HTERT RPE-1 (cell line): ENCODE data around the gene ERVK3-1.
"Not testable (repeated sequence)": the region's sequence is repeated elsewhere in the genome, so short reads cannot be mapped to it uniquely, and the experiment has no call there.

Experiments used
- in situ Hi-C: fragments of 300-500 bp; cut with MboI; formaldehyde crosslinking; loops from 4 replicates; pipeline ENCODE4 v1.14.3; 2020; ENCODE audit warnings: low sequenced_read_pairs

The ERVK3-1 gene

DNA sequence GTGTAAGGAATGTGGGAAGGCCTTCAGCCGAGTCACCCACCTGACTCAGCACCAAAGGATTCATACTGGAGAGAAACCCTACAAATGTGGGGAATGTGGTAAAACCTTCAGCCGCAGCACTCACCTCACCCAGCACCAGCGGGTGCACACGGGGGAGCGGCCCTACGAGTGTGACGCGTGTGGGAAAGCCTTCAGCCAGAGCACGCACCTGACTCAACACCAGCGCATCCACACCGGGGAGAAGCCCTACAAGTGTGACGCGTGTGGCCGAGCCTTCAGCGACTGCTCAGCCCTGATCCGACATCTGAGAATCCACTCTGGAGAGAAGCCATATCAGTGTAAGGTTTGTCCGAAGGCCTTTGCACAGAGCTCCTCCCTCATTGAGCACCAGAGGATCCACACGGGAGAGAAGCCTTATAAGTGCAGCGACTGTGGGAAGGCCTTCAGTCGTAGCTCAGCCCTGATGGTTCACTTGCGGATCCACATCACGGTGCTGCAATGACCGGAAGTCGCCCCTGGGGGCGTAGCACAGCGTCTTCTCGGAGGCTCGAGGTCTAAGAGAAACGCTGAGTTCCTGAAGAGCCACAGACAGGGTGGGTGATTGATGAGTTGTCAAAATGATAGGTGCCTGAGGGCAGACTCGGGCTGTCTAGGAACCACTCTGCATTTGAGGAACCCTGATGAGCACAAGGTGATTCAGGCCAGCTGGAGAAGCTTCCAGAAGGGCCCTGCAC, 33.8 kb downstream of the ERVK3-1 start:
- in situ Hi-C loops = no loop called here

DNA sequence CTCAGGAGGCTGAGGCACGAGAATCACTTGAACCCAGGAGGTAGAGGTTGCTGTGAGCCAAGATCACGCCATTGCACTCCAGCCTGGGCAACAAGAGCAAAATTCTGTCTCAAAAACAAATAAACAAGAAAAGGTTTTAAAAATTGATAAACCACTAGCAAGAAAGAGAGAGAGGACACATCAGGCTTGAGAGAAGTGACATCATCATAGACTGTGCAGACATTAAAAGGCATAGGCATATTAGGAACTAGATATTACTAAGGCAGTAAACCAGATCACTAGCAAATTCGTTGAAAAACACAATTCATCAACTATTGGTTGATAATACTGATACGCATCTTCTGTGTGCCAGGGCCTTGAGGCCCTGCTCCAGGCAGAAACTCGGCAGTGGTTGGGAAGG, 40.4 kb downstream of the ERVK3-1 start:
- in situ Hi-C loops = no loop called here

DNA sequence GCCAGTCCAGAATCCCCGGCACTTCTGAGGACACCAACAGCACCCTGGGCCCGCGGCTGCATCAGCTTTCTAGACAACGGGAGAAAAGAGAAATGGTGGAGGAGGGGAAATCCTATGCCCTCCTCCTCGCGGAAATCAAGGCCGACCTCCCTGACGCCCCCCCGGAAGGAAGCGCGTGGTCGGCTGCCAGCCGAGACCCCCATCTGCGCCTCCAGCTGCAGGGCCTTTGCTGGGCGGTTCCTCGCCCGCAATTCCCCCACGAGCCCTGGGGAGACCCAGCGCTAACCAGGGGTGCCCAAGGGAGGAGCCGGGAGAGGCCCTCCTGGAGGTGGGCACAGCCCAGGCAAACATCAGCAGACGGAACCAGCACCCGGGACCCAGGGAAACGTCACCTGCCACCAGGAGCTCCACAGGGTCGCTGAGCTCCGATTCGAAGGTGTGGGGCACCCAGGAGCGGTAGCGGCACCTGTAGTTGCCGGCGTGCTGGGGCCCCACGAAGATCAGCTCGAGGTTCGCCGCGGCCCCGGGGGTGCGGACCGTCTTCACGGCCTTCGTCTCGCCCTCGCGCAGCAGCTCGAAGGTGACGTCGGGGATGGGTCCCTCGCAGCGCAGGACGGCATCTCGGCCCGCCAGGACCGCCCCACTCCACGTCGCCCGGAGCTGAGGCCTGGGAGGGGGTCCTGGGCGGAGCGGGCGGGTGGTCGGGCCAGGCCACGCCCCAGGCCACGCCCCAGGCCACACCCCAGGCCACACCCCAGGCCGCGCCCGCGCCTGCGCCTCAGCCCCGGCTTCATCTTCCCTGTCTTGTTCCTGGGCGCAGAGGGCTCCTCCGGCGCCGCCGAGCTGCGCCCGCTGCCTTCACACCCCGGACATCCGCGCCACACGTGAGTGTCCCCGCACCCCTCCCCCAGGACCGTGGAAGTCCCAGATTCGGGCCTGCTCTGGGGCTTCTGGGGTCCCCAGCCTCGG, 42.1 kb downstream of the ERVK3-1 start:
- in situ Hi-C loops = no loop called here

DNA sequence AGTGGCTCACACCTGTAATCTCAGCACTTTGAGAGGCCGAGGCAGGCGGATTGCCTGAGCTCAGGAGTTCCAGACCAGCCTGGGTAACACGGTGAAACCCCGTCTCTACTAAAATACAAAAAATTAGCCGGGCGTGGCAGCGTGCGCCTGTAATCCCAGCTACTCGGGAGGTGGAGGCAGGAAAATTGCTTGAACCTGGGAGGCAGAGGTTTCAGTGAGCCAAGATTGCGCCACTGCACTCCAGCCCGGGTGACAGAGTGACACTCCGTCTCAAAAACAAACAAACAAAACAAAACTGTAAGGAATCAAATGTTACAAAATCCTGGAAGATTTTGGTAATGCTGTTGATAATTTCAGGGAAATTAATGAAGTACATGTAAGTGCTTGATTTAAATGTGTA, 42.9 kb downstream of the ERVK3-1 start:
- in situ Hi-C loops = not testable (repeated sequence)

DNA sequence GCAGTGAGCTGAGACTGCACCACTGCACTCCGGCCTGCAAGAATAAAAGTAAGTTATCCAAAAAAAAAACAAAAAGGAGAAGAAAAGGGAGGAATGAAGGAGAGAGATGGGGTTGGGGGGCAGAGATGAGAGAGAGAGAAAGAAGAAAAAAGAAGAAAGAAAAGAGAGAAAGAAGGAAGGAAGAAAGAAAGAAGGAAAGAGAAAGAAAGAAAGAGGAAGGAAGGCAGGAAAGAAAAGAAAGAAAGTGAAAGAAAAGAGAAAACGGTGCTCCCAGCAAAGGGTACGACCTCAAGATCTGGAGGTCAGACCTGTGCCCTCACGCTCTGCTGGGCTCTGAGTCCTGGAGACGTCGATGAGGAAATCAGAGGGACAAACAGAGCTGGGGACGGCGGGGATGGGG, 44.4 kb downstream of the ERVK3-1 start:
- in situ Hi-C loops = no loop called here

DNA sequence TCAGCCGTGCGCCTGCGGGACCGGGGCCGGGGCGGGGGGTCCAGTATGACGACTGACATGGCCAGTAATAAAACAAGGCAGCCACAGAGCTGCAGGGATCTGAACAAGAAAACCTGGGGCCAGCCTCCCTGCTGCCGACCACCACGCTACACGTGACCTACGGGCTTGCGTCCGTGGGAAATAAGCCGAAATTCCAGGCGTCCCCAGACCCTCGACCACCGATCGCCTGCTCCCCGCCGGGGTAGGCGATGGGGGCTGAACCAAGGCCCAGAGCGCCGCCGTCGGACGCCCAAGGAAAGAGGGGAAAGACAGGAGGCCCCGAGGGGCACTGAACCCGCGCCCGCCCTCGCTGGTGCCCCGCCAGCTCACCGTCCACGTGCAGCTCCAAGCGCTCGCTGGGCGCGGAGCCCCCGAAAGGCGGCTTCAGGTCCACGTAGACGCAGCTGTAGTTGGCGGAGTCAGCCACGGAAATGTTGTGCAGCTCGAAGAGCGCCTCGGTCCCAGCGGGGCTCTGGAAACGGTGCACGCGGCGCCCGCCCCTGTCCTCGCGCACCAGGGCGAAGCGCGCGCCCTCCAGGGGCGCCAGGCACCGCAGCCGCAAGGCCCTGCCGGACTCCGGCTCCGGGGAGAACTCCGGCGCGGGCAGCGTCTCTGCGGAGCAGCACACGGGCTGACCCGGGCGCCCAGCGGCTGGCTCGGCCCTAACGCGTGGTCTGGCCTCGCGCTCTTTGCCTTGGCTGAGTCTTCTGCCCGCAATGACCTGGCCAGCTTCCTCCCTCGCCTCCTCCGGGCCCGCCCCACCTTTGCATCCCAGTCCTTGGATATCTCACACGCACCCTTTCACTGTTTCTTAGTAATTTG, 45.1 kb downstream of the ERVK3-1 start:
- in situ Hi-C loops = no loop called here

DNA sequence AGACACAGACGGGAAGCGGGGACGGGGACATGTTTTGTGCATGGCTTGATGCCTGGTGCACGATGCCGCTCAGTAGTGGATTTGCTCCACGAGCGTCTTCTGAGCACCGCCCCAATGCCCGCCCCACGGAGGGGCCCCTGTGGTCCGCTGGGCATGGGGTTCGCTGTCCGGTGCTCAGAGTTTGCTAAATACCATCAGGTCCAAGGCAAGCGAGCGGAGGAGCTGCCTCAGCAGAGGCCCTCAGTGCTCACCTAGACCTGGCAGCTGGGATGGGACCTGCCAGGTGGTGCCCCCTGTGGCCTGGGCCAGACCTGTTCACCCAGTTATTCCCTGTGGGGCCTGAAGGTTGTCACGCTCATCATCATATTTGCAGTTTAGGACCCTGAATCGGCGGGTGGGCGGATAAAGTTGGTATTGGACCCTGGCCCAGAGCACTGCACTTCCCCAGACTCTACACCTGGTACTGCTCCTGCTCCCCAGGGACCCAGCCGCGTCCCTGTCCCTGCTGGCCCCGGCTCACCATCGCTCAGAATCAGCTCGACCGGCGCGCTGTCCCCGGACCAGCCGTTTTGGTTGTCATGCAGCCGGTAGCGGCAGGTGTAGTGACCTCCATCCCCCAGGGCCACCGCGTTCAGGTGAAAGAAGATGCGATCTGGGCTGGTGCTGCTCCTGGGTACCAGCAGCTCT, 45.8 kb downstream of the ERVK3-1 start:
- in situ Hi-C loops = no loop called here

DNA sequence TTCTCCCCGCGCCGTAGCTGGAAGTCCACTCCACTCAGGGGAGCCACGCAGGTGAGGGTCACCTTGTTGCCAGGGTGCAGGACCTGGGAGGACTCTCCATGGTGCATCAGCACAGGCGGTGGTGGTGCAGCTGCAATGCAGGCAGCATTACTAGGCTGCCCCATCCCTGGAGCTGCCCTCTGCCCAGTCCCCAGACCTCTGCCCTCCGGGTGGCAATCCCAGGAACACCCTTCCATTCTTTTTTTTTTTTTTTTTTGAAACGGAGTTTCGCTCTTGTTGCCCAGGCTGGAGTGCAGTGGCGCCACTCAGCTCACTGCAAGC, 46.3 kb downstream of the ERVK3-1 start:
- in situ Hi-C loops = no loop called here

DNA sequence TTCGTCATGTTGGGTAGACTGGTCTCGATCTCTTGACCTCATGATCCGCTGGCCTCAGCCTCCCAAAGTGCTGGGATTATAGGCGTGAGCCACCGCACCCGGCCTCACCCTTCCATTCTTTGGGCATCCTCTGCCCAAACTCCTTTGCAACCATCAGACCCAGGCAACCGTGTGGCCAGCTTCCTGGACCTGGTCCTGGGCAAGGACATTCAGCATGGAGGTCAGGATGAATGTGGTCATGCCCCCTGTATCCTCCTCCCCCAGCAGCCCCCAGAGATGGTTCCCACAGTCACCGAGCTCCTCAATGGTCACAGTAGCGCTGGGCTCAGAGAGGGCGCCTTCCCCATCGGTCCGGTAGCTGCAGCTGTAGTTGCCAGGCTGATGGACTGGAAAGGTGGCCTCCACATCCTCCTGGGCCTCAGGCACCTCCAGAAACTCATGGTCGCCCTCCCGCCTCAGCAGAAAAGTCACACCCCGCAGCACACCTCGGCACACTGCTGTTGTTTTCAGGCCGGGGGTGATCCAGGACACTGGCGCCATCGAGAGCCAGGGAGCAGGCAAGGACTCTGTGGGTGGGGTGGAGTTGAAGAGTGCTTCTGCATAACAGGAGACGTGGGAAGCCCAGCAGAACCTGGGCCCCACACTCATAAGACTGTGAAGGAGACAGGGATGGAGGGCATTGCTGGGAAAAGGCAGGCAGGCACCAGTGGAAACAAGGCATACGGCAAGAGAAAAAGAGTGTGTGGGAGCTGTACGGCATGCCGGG, 47.0 kb downstream of the ERVK3-1 start:
- in situ Hi-C loops = no loop called here

DNA sequence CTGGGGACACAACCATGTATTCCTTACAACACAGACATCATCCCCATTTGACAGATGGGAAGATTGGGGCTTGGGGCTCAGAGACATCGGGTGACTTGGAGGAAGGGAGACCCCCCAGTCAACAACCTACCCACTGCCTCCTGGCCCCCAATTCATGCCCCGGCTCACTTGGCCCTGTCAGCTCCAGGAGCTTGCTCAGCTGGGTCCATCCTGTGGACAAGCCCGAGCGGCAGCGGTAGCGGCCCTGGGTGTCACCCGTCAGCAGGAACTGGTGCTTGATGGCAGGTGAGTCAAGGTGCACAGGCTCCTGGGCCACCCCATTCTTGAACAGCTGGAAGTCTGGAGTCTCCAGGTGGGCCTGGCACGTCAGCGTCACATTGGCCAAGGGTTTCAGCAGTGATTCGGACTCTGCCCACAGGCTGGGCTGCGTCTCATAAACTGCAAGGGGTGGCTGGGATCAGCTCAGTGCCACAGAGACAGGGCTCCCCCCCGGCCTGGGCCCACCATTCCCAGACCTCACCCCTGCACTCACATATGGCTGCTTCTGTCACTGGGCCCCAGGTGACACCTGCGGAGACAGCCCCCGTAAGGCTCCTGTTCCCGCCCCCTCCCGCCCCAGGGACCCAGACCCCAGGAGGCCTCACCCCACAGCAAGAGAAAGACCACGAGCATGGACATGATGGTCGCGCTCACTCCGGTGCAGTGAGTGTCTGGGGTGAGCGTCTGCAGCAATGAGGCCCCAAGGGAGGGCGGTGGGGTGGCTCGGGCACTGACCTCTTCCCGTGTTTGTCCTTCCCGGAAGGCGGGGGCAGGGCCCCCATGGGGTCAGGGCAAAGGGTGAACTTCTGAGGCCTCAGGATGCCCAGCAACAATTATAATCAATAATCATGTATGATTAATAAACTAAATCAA, 47.8 kb downstream of the ERVK3-1 start, which contains the start of gene A1BG:
A1BG (minus strand) TSS at position 733 of the 912 bp plus-strand sequence; CDS start at position 678, 55 bp downstream.
- in situ Hi-C loops = no loop called here

DNA sequence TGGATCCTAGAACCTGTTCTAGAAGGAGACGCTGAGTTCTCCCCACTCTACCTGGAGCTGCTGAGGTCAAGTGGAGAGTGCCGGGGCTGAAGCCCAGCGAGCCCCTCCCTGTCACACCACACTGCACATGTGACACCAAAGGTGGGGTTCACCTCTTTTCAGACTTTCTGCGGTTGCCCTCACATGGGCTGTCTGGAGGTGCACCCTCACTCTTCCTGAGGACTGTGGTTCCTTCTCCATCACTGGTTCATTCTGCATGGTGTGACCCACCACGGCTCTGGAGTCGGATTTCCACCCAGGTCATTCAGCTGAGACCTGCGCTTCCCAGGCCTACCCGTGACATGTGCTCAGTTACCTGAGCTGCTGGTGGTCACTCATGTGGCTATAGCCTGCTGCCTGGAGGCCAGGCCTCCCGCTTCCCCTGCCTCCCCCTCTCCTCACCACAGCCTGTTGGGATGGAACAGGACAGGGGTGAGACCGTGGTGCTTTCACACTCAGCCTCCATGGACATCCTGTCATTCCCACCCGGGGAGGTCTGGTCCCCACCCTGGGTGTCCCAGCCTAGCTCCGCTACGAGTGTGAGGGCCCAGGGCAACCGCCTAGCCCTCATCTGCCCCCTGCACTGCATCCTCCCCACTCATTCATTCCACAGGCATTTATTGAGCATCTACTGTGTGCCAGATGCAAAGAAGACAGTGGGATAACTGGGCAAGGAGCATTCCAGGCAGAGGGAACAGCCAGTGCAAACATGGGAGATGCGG, 48.7 kb downstream of the ERVK3-1 start:
- in situ Hi-C loops = no loop called here

DNA sequence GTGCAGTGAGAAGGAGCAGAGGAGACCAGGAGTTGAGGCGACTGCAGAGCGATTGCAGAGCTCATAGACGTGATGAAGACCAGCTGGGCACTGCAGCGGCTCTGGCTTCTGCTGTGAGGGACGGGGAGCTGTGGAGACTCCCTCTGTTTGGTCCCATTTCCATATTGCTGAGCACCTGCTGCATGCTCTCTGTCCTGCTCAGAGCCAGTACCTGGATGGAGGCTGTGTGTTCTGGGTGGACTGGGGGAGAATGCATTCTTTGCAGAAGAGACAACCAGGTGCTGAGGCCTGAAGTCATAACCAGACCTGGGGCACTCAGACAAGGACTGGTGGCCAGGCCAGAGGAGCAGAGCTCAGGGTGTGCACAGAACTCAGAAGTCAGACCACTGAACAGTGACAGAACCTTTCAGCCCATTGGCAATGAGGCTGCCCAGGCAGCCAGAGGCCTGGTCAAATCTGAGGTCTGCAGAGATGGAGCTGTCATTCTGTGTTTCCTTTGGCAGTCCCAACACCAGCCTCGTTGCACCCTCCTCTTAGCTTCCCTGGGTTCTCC, 49.4 kb downstream of the ERVK3-1 start:
- in situ Hi-C loops = no loop called here

DNA sequence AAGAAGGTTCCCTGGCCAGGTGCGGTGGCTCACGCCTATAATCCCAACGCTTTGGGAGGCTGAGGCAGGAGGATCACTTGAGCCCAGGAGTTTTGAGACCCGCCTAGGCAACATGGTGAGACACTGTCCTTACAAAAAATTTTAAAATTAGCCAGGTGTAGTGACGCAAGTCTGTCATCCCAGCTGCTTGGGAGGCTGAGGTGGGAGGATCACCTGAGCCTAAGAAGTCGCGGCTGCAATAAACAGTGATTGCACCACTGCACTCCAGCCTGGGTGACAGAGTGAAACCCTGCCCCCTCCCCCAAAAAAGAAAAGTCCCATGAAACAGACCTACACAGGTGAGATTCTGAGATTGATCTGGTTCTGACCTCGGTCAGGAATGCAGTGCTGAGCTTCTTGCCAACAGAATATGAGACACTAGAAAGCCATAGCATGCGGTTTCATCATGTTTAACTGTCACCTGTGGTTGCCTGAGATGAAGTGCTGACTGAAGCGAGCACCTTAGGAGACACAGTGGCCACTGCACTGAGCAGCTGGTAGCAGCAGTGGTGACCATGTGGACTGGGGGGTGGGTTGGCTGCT, 50.1 kb downstream of the ERVK3-1 start:
- in situ Hi-C loops = no loop called here

DNA sequence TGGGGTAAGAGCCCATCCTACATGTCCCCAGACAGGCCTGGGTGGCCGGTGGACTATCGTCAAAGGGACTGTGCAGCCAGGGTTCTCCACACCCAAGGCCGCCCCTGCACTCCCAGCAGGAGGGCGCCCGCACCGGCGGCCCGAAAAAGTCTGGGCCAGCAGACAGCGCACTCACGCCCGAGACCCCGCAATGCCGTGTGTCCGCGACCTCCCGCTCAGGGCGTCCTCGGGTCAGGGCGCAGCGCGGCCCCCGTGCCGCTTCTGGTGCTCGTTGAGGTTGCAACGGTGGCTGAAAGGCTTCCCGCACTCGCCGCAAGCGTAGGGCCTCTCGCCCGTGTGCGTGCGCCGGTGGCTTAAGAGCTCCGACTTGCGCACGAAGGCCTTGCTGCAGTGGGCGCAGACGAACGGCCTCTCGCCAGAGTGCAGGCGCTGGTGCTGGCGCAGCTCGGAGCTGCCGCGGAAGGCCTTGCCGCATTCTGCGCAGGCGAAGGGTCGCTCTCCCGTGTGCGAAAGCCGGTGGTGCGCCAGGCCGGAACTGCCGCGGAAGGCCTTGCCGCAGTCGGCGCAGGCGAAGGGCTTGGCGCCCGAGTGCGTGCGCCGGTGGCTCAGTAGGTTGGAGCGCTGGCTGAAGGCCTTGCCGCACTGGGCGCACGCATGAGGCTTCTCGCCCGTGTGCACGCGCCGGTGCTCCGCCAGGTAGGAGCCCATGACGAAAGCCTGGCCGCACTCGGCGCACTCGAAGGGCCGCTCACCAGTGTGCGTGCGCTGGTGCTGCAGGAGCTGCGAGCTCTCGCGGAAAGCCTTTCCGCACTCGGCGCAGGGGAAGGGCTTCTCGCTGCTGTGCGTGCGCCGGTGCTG, 51.0 kb downstream of the ERVK3-1 start:
- in situ Hi-C loops = no loop called here

DNA sequence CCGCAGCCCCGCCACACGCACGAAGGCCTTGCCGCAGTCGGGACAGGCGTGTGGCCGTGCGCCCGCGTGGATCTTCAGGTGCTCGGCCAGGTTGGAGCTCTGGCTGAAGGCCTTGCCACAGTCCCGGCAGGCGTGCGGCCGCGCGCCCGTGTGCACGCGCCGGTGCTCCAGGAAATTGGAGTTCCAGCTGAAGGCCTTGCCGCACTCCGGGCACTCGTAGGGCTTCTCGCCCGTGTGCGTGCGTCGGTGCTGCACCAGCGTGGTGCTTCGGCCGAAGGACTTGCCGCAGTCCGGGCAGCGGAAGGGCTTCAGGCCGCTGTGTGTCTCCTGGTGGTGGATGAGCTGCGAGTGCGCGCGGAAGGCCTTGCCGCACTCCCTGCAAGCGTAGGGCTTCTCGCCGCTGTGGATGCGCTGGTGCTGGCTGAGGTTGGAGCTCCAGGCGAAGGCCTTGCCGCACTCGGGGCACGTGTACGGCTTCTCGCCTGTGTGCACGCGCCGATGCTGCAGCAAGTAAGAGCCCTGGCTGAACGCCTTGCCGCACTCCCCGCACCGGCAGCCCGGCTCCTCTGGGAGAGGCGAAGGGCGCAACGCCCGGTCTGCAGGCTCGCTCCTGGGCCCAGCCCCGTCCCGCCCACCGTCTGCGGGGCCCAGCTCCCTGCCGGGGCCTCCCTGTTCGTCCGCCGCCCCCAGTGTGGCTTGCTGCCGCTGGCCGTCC, 51.7 kb downstream of the ERVK3-1 start:
- in situ Hi-C loops = no loop called here
